ENCODE data around the gene BLMH. TPM values are rescaled to one million over a fixed set of nuclear protein-coding genes. Genes with fewer than 3 reads are reported as not detected.

BLMH gene
- total and polyA plus RNA-seq, 2 experiments from 2014 or later, result 36.4 to 58.7 TPM

DNA sequence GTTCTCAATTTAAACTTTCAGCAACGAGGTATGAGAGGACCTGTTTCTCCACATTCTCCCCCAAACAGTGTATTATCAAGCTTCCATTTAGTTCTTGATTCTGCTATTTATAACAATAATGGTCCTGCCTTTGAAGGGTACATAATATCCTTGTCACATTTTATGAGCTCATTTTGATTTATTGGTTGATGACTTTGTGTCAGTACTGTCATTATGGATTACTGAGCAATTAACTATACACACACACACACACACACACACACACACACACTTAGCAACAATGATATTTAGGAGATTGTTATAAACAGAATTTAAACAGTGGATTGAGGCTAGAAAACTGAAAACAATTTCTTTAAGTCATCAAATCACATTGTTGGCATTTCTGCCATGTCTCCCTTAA is 35.1 kb upstream of the BLMH start:
- no peak overlapping the region for H3K4me3 ChIP-seq
- no peaks in the 10 kb centered on the region for H3K27me3 Mint-ChIP-seq (ENCODE audit: insufficient read depth, low read depth, poor library complexity)
- no peaks in the 10 kb centered on the region for H3F3A ChIP-seq (replicated peaks; ENCODE audit: low read depth)
- no peaks in the 10 kb centered on the region for H3K79me2 ChIP-seq (replicated peaks; ENCODE audit: insufficient read depth)
- no peaks in the 10 kb centered on the region for H3K27me3 ChIP-seq (ENCODE audit: insufficient read depth)
- H3K36me3 Mint-ChIP-seq (ENCODE audit: low read depth), result no peaks in the 10 kb centered on the region
- no peak for TF ChIP-seq ZNF114 (CRISPR knock-in tag; IDR thresholded peaks at IDR 0.05)
- TF ChIP-seq, protein P1, sequence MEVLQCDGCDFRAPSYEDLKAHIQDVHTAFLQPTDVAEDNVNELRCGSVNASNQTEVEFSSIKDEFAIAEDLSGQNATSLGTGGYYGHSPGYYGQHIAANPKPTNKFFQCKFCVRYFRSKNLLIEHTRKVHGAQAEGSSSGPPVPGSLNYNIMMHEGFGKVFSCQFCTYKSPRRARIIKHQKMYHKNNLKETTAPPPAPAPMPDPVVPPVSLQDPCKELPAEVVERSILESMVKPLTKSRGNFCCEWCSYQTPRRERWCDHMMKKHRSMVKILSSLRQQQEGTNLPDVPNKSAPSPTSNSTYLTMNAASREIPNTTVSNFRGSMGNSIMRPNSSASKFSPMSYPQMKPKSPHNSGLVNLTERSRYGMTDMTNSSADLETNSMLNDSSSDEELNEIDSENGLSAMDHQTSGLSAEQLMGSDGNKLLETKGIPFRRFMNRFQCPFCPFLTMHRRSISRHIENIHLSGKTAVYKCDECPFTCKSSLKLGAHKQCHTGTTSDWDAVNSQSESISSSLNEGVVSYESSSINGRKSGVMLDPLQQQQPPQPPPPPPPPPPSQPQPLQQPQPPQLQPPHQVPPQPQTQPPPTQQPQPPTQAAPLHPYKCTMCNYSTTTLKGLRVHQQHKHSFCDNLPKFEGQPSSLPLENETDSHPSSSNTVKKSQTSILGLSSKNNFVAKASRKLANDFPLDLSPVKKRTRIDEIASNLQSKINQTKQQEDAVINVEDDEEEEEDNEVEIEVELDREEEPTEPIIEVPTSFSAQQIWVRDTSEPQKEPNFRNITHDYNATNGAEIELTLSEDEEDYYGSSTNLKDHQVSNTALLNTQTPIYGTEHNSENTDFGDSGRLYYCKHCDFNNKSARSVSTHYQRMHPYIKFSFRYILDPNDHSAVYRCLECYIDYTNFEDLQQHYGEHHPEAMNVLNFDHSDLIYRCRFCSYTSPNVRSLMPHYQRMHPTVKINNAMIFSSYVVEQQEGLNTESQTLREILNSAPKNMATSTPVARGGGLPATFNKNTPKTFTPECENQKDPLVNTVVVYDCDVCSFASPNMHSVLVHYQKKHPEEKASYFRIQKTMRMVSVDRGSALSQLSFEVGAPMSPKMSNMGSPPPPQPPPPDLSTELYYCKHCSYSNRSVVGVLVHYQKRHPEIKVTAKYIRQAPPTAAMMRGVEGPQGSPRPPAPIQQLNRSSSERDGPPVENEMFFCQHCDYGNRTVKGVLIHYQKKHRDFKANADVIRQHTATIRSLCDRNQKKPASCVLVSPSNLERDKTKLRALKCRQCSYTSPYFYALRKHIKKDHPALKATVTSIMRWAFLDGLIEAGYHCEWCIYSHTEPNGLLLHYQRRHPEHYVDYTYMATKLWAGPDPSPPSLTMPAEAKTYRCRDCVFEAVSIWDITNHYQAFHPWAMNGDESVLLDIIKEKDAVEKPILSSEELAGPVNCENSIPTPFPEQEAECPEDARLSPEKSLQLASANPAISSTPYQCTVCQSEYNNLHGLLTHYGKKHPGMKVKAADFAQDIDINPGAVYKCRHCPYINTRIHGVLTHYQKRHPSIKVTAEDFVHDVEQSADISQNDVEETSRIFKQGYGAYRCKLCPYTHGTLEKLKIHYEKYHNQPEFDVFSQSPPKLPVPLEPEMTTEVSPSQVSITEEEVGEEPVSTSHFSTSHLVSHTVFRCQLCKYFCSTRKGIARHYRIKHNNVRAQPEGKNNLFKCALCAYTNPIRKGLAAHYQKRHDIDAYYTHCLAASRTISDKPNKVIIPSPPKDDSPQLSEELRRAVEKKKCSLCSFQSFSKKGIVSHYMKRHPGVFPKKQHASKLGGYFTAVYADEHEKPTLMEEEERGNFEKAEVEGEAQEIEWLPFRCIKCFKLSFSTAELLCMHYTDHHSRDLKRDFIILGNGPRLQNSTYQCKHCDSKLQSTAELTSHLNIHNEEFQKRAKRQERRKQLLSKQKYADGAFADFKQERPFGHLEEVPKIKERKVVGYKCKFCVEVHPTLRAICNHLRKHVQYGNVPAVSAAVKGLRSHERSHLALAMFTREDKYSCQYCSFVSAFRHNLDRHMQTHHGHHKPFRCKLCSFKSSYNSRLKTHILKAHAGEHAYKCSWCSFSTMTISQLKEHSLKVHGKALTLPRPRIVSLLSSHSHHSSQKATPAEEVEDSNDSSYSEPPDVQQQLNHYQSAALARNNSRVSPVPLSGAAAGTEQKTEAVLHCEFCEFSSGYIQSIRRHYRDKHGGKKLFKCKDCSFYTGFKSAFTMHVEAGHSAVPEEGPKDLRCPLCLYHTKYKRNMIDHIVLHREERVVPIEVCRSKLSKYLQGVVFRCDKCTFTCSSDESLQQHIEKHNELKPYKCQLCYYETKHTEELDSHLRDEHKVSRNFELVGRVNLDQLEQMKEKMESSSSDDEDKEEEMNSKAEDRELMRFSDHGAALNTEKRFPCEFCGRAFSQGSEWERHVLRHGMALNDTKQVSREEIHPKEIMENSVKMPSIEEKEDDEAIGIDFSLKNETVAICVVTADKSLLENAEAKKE (CRISPR knock-in tag; IDR thresholded peaks at IDR 0.05), result no peak
- H3K27ac Mint-ChIP-seq, result no peak overlapping the region
- no peaks in the 10 kb centered on the region for H3K9me2 ChIP-seq (ENCODE audit: insufficient read depth)
- H2AFZ ChIP-seq, result no peak overlapping the region
- no peaks in the 10 kb centered on the region for H3K9me3 Mint-ChIP-seq
- H3K4me2 ChIP-seq, result no peak overlapping the region
- H4K20me1 ChIP-seq (replicated peaks; ENCODE audit: insufficient read depth), result no peaks in the 10 kb centered on the region
- H3K4me3 Mint-ChIP-seq, result no peak overlapping the region
- H3K36me3 ChIP-seq (ENCODE audit: insufficient read depth), result no peaks in the 10 kb centered on the region
- DNase-seq (ENCODE audit: low spot score) (no peak), ATAC-seq (no peak)
- no peaks in the 10 kb centered on the region for H3K4me1 Mint-ChIP-seq
- H3K4me1 ChIP-seq (ENCODE audit: insufficient read depth), result no peaks in the 10 kb centered on the region
- no peak overlapping the region for H3K27ac ChIP-seq (ENCODE audit: low read depth)

DNA sequence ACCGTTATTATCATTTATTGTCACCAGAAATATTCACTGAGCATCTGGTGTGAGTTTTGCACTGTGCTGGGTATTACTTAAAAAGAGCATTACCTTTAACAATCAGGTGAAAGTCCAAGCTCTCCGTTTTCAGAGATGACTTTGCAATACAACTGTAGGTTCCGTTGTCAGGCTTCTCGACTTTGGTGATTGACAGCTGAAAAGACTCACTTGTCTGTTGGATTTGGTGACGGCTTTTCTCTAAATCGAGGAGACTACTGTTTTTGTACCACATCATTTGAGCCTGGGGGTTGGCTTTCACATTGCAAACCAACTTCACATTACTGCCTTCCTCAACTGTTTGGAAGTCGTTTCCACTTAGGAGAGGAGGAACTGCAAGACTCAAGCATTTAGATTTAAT is 33.0 kb upstream of the BLMH start:
- H2AFZ ChIP-seq, result no peak overlapping the region
- Mint-ChIP-seq H3K4me3 (no peak overlapping the region), H3K27me3 (ENCODE audit: insufficient read depth, low read depth, poor library complexity) (no peaks in the 10 kb centered on the region), H3K36me3 (ENCODE audit: low read depth) (no peaks in the 10 kb centered on the region), H3K4me1 (no peaks in the 10 kb centered on the region), H3K27ac (no peak overlapping the region), H3K9me3 (no peaks in the 10 kb centered on the region)
- H3K9me2 ChIP-seq (ENCODE audit: insufficient read depth), result no peaks in the 10 kb centered on the region
- no peaks in the 10 kb centered on the region for H3K36me3 ChIP-seq (ENCODE audit: insufficient read depth)
- no peaks in the 10 kb centered on the region for H3F3A ChIP-seq (replicated peaks; ENCODE audit: low read depth)
- no peak overlapping the region for H3K4me3 ChIP-seq
- no peaks in the 10 kb centered on the region for H3K4me1 ChIP-seq (ENCODE audit: insufficient read depth)
- no peak overlapping the region for H3K4me2 ChIP-seq
- no peaks in the 10 kb centered on the region for H3K79me2 ChIP-seq (replicated peaks; ENCODE audit: insufficient read depth)
- H4K20me1 ChIP-seq (replicated peaks; ENCODE audit: insufficient read depth), result no peaks in the 10 kb centered on the region
- H3K27me3 ChIP-seq (ENCODE audit: insufficient read depth), result no peaks in the 10 kb centered on the region
- DNase-seq (ENCODE audit: low spot score), result no peak
- ATAC-seq, result no peak
- H3K27ac ChIP-seq (ENCODE audit: low read depth), result no peak overlapping the region
- no peak for TF ChIP-seq POLR2AphosphoS5 (IDR thresholded peaks at IDR 0.05; ENCODE audit: low read depth)
- TF ChIP-seq ZNF114 (CRISPR knock-in tag; IDR thresholded peaks at IDR 0.05), result no peak
- TF ChIP-seq, protein P2, sequence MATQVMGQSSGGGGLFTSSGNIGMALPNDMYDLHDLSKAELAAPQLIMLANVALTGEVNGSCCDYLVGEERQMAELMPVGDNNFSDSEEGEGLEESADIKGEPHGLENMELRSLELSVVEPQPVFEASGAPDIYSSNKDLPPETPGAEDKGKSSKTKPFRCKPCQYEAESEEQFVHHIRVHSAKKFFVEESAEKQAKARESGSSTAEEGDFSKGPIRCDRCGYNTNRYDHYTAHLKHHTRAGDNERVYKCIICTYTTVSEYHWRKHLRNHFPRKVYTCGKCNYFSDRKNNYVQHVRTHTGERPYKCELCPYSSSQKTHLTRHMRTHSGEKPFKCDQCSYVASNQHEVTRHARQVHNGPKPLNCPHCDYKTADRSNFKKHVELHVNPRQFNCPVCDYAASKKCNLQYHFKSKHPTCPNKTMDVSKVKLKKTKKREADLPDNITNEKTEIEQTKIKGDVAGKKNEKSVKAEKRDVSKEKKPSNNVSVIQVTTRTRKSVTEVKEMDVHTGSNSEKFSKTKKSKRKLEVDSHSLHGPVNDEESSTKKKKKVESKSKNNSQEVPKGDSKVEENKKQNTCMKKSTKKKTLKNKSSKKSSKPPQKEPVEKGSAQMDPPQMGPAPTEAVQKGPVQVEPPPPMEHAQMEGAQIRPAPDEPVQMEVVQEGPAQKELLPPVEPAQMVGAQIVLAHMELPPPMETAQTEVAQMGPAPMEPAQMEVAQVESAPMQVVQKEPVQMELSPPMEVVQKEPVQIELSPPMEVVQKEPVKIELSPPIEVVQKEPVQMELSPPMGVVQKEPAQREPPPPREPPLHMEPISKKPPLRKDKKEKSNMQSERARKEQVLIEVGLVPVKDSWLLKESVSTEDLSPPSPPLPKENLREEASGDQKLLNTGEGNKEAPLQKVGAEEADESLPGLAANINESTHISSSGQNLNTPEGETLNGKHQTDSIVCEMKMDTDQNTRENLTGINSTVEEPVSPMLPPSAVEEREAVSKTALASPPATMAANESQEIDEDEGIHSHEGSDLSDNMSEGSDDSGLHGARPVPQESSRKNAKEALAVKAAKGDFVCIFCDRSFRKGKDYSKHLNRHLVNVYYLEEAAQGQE (IDR thresholded peaks at IDR 0.05; ENCODE audit: unreplicated experiment), result no peak
- no peak for TF ChIP-seq CREB1 (CRISPR knock-in tag; IDR thresholded peaks at IDR 0.05; ENCODE audit: low read depth)
- TF ChIP-seq JUNB (IDR thresholded peaks at IDR 0.05; ENCODE audit: unreplicated experiment), result no peak
- TF ChIP-seq STAT1 (IDR thresholded peaks at IDR 0.05; ENCODE audit: unreplicated experiment), result no peak
- TF ChIP-seq ZNF331 (CRISPR knock-in tag; IDR thresholded peaks at IDR 0.05; ENCODE audit: low read depth), result no peak
- TF ChIP-seq NANOG (IDR thresholded peaks at IDR 0.05; ENCODE audit: borderline replicate concordance), result no peak
- TF ChIP-seq EZH2phosphoT487 (IDR thresholded peaks at IDR 0.05; ENCODE audit: unreplicated experiment), result no peak
- TF ChIP-seq, protein P3, sequence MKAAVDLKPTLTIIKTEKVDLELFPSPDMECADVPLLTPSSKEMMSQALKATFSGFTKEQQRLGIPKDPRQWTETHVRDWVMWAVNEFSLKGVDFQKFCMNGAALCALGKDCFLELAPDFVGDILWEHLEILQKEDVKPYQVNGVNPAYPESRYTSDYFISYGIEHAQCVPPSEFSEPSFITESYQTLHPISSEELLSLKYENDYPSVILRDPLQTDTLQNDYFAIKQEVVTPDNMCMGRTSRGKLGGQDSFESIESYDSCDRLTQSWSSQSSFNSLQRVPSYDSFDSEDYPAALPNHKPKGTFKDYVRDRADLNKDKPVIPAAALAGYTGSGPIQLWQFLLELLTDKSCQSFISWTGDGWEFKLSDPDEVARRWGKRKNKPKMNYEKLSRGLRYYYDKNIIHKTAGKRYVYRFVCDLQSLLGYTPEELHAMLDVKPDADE (IDR thresholded peaks at IDR 0.05), result no peak
